GM10266 (cell line): ENCODE measurements around the gene KNOP1.

Experiments
- DNase-seq: peaks from one replicate; pipeline ENCODE4 v3.0.0; 2012; ENCODE audit errors: extremely low spot score
- CTCF ChIP-seq: IDR thresholded peaks from 2 replicates; pipeline ENCODE4 v1.5.1; 2012; ENCODE audit warnings: mild to moderate bottlenecking, low read depth; ENCODE audit not compliant: control insufficient read depth, insufficient read depth; ENCODE audit errors: missing control alignments

The KNOP1 gene

GRCh38 chr16:19717741-19718623, at the start of gene KNOP1, which contains the start of gene IQCK:
Gene KNOP1, minus strand, starts transcription at chr16:19718227. Its CDS starts 3,192 bp downstream, at chr16:19715035.
Gene IQCK, plus strand, starts transcription at chr16:19718271. Its CDS starts 36 bp downstream, at chr16:19718307.
- DNase-seq: peak; percentile 96
- no peak for TF ChIP-seq CTCF

GRCh38 chr16:19767497-19767896, 49.5 kb upstream of the KNOP1 start:
- no peak for TF ChIP-seq CTCF
- DNase-seq: no peak

- TF ChIP-seq CTCF: no peak
- no peak for DNase-seq
Measured at GRCh38 chr16:19766988-19767387, 49.0 kb upstream of the KNOP1 start.

- TF ChIP-seq CTCF: no peak
- DNase-seq: no peak
Measured at GRCh38 chr16:19766554-19766884, 48.5 kb upstream of the KNOP1 start.

GRCh38 chr16:19765860-19766553, 48.0 kb upstream of the KNOP1 start:
- no peak for DNase-seq
- no peak for TF ChIP-seq CTCF

GRCh38 chr16:19760356-19761060, 42.5 kb upstream of the KNOP1 start:
- no peak for DNase-seq

More at GRCh38 chr16:19760356-19761060, 42.5 kb upstream of the KNOP1 start:
- TF ChIP-seq CTCF: no peak
